Muscle layer of colon (tissue), 2 donors: ENCODE data around the gene DDX25.

ENCODE experiments used
- H3K27ac ChIP-seq: one replicate; pipeline ENCODE4 v1.7.0; 2013; ENCODE audit warnings: low read depth, mild to moderate bottlenecking, low read length, moderate library complexity
- H3K27me3 ChIP-seq, 2 donors: one replicate each; pipeline ENCODE4 v1.7.0; 2013; ENCODE audit warnings: low read length in 2 of 2, mild to moderate bottlenecking in 2 of 2; ENCODE audit not compliant: insufficient read depth in 2 of 2, control insufficient read depth in 1 of 2
- H3K36me3 ChIP-seq: one replicate; pipeline ENCODE4 v1.7.0; 2013; ENCODE audit warnings: mild to moderate bottlenecking, low read length; ENCODE audit not compliant: insufficient read depth
- H3K4me1 ChIP-seq: one replicate; pipeline ENCODE4 v1.7.0; 2013; ENCODE audit warnings: mild to moderate bottlenecking, low read length; ENCODE audit not compliant: insufficient read depth
- H3K4me3 ChIP-seq, 2 donors: one replicate each; pipeline ENCODE4 v1.7.0; 2013; ENCODE audit warnings: low read length in 2 of 2, low read depth in 1 of 2, mild to moderate bottlenecking in 1 of 2, moderate library complexity in 1 of 2
- H3K9ac ChIP-seq: one replicate; pipeline ENCODE4 v1.7.0; 2013; ENCODE audit warnings: low read length
- H3K9me3 ChIP-seq: one replicate; pipeline ENCODE4 v1.7.0; 2013; ENCODE audit warnings: mild to moderate bottlenecking, low read length
- donor health status: abdominal sarcoma.
- donor health status: Adenocarcinoma of cecum.

Gene DDX25

DNA sequence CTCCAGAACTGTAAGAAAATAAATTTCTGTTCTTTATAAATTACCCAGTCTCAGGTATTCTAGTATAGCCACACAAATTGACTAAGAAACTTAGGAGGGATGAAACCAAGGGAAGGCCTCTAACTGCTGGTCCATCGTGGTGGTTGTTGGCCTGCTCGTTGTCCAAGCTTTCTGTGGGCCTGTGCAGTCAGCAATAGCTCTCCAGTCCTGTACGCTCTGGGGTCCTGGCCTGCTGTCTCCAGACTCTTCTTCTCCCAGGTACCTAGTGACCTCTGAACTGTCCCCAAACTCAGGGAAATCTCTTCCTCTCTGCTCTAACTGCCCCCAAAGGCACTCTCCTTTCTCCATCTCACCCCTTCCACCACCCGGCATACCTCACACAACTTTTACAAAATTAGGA is 35.8 kb downstream of the DDX25 start:
- Histone ChIP-seq H3K9me3 (no peaks in the 10 kb centered on the region), H3K4me1 (peaks cover 25% of the 10 kb centered on the region), H3K36me3 (no peaks in the 10 kb centered on the region), H3K27ac (no peak overlapping the region), H3K4me3 (no peak overlapping the region), H3K27me3 (no peaks in the 10 kb centered on the region), H3K9ac (no peak overlapping the region)

GRCh38 chr11:125941267-125941618 is 36.9 kb downstream of the DDX25 start:
- no peaks in the 10 kb centered on the region for H3K9me3 ChIP-seq

DNA sequence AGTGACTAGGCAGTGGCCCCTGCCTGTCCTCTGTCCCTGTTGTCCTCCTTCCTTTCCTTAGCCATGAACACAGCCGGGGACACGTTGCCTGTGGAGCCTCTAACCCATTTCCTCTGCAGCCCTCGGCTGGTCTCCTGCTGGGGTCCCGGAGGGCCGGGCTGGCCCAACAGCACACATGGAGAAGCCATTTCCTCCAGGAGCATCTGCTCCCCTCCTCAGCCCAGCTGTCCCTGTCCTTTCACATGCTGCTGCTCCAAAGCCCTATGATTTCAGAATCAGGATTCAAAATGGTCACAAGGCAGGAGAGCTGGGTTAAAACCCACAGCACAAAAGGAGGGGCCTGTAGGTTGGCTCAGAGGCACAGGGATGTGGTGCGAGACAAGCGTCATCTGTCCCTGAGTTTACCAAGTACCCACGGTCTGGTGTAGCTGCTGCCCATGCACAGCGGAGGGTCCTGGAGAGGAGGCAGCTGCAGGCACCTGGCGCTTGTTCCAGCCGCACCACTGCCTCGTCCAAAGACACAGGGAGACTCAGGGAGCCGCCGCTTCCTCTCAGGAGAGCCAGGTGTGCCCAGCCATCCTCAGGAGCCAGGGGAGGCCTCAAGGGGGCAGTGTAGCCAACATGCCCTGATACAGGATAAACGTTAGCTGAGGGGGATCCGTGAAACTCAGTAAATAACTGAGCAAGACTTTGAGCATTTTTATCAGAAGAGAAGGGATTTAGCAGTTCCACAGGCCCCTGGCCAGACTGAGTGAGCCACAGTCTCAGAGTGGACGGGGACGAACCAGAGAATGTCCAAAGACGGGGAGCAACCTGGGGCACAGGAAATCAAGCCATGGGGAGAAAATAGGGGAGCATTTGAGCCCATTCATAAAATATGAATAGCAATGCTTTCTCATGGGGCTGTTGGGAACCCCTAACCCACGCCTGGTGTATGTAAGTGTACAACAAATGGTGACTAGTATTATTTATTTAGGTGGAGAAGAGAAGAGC is 37.6 kb downstream of the DDX25 start:
- Histone ChIP-seq H3K27ac (no peak overlapping the region), H3K4me3 (no peak overlapping the region), H3K9ac (no peak overlapping the region), H3K36me3 (no peaks in the 10 kb centered on the region), H3K4me1 (peaks cover 20% of the 10 kb centered on the region), H3K9me3 (no peaks in the 10 kb centered on the region), H3K27me3 (no peaks in the 10 kb centered on the region)

More at GRCh38 chr11:125941267-125941618, 36.9 kb downstream of the DDX25 start:
- no peaks in the 10 kb centered on the region for H3K36me3 ChIP-seq
- peaks cover 20% of the 10 kb centered on the region for H3K4me1 ChIP-seq
- no peaks in the 10 kb centered on the region for H3K27me3 ChIP-seq
- no peak overlapping the region for H3K27ac ChIP-seq
- H3K4me3 ChIP-seq: no peak overlapping the region
- H3K9ac ChIP-seq: no peak overlapping the region

DNA sequence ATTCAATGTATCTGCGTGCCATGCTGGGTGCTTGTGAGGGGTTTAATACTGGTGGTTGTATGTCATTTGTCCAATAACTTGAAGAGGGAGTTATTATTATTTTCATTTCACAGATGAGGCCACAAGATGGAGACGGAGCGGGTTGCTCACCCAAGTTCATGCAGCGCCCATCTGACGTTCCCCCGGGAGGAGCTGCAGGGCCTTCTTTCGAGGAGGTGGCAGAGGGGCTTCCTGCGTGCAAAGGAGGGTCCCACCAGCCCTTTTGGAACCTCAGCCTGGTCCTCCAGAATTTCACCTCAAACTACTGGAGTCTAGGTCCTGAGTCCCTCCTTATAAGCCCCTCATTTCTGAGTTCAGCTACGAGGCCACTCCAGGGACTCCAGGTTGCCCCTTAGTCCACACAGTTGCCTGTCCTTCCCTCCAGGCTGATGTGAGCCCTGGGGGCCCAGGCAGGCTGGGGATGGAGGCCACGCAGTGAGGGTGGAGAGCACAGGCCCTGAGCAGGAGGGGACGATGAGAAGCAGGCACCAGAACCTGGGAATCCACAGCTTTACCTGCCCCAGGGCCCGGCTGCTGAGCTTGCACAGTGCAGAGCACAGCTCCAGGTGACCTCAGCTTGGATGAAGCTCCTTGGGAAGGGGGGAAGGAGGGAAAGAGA is 38.6 kb downstream of the DDX25 start:
- peaks cover 20% of the 10 kb centered on the region for H3K4me1 ChIP-seq
- H3K4me3 ChIP-seq: no peak overlapping the region

GRCh38 chr11:125943661-125944349 is 39.5 kb downstream of the DDX25 start:
- no peaks in the 10 kb centered on the region for H3K9me3 ChIP-seq
- H3K36me3 ChIP-seq: no peaks in the 10 kb centered on the region
- H3K4me3 ChIP-seq: no peak overlapping the region
- H3K4me1 ChIP-seq: peaks cover 11% of the 10 kb centered on the region
- H3K9ac ChIP-seq: no peak overlapping the region
- no peak overlapping the region for H3K27ac ChIP-seq
- H3K27me3 ChIP-seq: no peaks in the 10 kb centered on the region

More for the DNA sequence above, 38.6 kb downstream of the DDX25 start:
- H3K9ac ChIP-seq: no peak overlapping the region
- H3K36me3 ChIP-seq: no peaks in the 10 kb centered on the region
- no peak overlapping the region for H3K27ac ChIP-seq
- H3K9me3 ChIP-seq: no peaks in the 10 kb centered on the region
- no peaks in the 10 kb centered on the region for H3K27me3 ChIP-seq

DNA sequence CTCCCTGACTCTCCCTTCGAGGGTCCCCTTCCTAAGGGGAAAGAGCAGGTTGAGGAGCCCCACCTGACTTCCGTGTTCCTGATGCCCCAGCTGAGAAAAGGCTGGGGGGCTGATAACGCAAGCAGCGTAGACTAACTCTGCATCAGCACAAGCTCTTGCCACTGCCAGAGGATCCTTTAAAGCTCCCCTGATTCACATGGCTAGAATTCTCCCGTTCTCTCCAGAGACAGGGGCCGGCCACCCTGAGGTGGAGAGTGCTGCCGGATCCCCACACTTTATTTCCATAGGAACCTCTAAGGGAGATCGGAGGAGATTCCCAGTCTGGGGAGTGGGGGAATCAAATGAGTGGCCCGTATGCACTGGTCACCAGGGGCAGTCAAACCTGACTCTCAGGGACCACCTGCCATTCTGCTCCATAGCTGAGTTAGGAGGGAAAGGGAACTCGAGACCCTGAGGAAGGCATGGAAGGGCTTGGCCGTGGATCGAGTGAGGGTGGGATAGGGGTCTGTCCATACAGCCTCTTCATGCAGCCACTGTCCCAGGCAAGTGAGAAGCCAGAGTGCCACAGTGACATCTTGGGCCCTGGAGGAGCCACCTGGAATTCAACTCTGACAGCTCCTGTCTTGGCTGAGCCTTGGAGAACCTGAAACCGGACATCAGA is 40.2 kb downstream of the DDX25 start:
- no peaks in the 10 kb centered on the region for H3K27me3 ChIP-seq
- no peak overlapping the region for H3K9ac ChIP-seq
- H3K27ac ChIP-seq: no peak overlapping the region
- H3K4me3 ChIP-seq: no peak overlapping the region
- no peaks in the 10 kb centered on the region for H3K36me3 ChIP-seq
- peaks cover 5% of the 10 kb centered on the region for H3K4me1 ChIP-seq
- no peaks in the 10 kb centered on the region for H3K9me3 ChIP-seq

DNA sequence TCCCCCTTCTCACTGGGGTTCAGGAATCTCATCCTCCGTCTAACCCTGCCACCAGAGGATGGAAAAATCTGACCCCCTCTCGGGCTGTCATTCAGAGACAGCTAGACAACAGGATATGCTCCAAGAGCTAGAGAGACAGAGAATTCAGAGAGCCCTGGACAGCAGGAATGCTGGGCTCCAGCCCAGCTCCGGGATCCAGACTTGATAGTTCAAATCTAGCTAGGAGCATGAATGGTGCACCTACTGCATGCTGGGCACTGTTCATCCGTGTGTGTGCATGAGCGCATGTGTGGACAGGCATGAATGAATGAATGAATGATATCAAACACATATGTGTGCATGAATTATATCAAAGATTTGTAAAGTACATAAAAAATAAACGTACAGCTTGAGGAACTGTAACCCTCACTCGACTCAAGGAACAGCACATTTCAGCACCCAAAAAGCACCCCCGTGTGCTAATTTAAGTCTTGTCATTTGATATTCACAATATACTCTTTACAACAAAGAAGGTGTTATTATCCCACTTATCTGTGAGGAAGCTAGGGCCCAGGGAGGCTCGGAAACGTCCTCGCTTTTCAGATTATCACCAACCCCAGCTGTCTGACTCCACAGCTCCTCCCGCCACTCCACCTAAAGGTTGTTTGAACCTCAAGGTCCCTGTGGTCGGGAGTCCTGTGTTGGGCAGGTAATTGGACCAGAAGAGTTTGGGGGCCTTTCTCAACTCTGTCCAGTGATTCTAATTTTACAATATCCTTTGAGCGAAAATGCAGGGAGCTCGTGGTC is 40.9 kb downstream of the DDX25 start:
- H3K36me3 ChIP-seq: no peaks in the 10 kb centered on the region
- no peaks in the 10 kb centered on the region for H3K27me3 ChIP-seq

DNA sequence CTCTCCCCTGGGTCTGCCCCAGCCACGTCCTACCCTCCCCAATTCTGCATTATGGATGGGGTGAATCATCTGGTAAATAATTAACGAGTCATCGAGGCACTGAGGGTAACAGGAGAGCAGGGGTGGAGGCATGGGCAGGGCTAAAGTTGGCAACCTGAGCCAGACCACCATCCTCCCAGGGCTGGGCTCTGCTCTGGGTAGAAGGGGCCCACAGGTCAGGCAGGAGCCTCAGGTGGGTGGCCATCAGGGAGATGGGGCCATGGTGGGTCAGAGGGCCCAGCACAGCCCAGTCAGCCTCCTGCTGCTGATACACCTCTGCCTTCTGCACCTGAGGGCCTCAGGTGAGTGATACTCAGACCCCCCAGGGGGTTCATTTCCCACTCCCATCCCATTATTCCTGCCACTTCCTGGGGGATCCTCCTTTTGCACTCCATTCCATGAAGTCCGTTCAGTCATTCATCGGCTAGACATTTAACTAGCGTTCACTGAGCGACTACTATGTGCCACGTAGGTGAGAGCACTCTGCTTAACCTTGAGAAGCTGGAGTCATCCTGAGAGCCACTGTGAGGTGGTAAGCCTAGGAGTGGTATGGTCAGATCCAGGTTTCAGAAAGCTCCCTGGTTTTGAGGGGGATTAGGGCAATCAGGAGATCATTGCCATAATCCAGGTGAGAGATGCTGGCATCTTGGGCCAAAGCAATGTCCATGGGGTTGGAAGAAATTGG is 41.7 kb downstream of the DDX25 start, which contains the start of gene VSIG10L2:
TSS of gene VSIG10L2 (plus strand) at position 248 of the 724 bp plus-strand sequence. CDS start at position 260, 12 bp downstream.
- Histone ChIP-seq H3K4me1 (peaks cover 10% of the 10 kb centered on the region), H3K9ac (no peak within 1 kb of the TSS), H3K9me3 (no peaks in the 10 kb centered on the region), H3K36me3 (no peaks in the 10 kb centered on the region), H3K27me3 (no peaks in the 10 kb centered on the region), H3K27ac (no peak within 1 kb of the TSS), H3K4me3 (no peak within 1 kb of the TSS)

More for the DNA sequence above, 40.9 kb downstream of the DDX25 start:
- H3K9ac ChIP-seq: no peak overlapping the region
- no peak overlapping the region for H3K27ac ChIP-seq
- no peak overlapping the region for H3K4me3 ChIP-seq
- H3K4me1 ChIP-seq: peaks cover 4% of the 10 kb centered on the region
- no peaks in the 10 kb centered on the region for H3K9me3 ChIP-seq

- Histone ChIP-seq H3K4me1 (peaks cover 19% of the 10 kb centered on the region), H3K27me3 (no peaks in the 10 kb centered on the region), H3K36me3 (no peaks in the 10 kb centered on the region), H3K9me3 (no peaks in the 10 kb centered on the region), H3K9ac (no peak overlapping the region), H3K4me3 (no peak overlapping the region), H3K27ac (no peak overlapping the region)
These were observed 42.6 kb downstream of the DDX25 start for GRCh38 chr11:125946712-125947418.
